HL-60/S4 treated with retinoic acid at 250 ng/mL for 4 days and 3 days (cell line): ENCODE measurements around the gene ANKRD2.

ENCODE experiments used
- in situ Hi-C: fragments of 300-500 bp; cut with MboI; formaldehyde crosslinking; loops from 2 replicates; pipeline ENCODE4 v1.7.0; 2022; ENCODE audit warnings: low sequenced_read_pairs

ANKRD2 gene

DNA sequence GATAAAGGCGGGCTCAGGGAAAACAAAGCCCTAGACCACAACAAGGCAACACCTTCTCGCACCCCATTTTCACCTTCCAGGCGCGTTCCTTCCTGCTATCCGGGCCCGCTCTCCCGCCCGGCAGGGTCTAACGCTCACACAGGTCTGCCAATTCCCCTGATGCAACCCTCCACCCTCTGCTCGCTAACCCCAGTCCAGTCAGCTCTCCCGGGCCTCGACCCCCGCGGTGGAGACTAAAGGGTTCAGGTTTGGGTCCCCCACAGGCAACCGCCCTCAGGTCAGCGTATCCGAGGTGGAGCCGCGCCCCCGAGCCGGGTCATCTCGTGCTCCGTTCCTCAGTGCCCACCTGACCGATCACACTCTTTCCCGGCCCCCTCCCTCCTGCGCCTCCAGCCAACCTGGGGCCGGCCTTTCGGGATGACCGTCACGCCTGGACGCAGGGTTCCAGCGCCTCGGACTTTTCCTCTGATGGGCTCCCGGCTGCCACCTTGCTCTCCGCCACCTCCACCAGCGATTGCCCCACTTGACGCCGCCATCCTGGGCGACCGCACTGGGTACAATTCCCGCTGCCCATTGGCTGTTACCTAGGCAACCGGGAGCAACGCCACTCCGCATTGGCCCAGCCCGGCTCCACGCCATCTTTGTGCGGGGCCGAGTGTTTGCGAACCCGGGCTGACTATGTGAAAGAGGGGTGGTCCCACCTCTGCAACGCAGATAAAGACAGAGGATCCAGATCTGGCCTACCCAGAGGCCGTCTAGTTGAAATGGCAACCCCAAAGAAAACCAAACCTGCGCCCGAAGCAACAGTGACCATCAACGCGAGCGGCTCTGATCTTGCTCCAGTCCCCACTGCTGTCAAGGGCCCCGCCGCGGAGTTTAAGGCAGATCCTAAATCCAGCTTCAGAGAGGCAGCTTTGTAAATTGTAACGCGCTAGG is 60.6 kb downstream of the ANKRD2 start, which contains the start of gene MORN4:
Gene MORN4, minus strand, starts transcription at position 552 of the 936 bp plus-strand sequence. CDS start 13,847 bp downstream, outside the sequence.
- in situ Hi-C loops = no loop called here
